ENCODE results near the gene GMCL1. TPM values are rescaled to one million over a fixed set of nuclear protein-coding genes. Genes with fewer than 3 reads are reported as not detected.

GMCL1 gene
- total RNA-seq, 1 donor from 2014 or later: 12.7 TPM

GRCh38 chr2:69797836-69798289, 31.6 kb upstream of the GMCL1 start:
- Mint-ChIP-seq H3K36me3 (ENCODE audit: low read depth, unreplicated experiment) (peaks cover 10% of the 10 kb centered on the region), H3K4me3 (ENCODE audit: unreplicated experiment) (peak overlapping the region; percentile 73), H3K9me3 (ENCODE audit: unreplicated experiment) (no peaks in the 10 kb centered on the region), H3K27ac (ENCODE audit: unreplicated experiment) (peak overlapping the region; percentile 100), H3K4me1 (ENCODE audit: low read depth, unreplicated experiment) (peaks cover 45% of the 10 kb centered on the region), H3K27me3 (ENCODE audit: low read depth, unreplicated experiment) (no peaks in the 10 kb centered on the region)
- TF ChIP-seq CTCF (IDR thresholded peaks at IDR 0.05; ENCODE audit: insufficient read depth, low read depth, low read length) (no peak), EZH2 (IDR thresholded peaks at IDR 0.05; ENCODE audit: insufficient read depth, low read length) (no peak)
- Histone ChIP-seq H3K36me3 (ENCODE audit: insufficient read depth, low read length) (no peaks in the 10 kb centered on the region), H3K27me3 (ENCODE audit: insufficient read depth, low read length) (no peaks in the 10 kb centered on the region), H2AFZ (ENCODE audit: low read depth, low read length) (no peak overlapping the region), H4K20me1 (ENCODE audit: insufficient read depth, low read length) (no peaks in the 10 kb centered on the region), H3K4me3 (ENCODE audit: insufficient read depth, low read depth, low read length) (peak overlapping the region; percentile 62), H3K9ac (ENCODE audit: low read length) (peak overlapping the region; percentile 85), H3K27ac (ENCODE audit: low read depth, low read length) (peak overlapping the region; percentile 89), H3K4me1 (ENCODE audit: insufficient read depth, low read length) (peaks cover 20% of the 10 kb centered on the region), H3K4me2 (ENCODE audit: low read length) (peak overlapping the region; percentile 90), H3K9me3 (ENCODE audit: insufficient read depth, low read depth, low read length) (no peaks in the 10 kb centered on the region), H3K79me2 (ENCODE audit: insufficient read depth, low read length) (no peaks in the 10 kb centered on the region)
- no peak for DNase-seq (ENCODE audit: low read depth)
- no peak for FAIRE-seq

GRCh38 chr2:69798290-69798908, 31.1 kb upstream of the GMCL1 start:
- FAIRE-seq: no peak
- Mint-ChIP-seq H3K27ac (ENCODE audit: unreplicated experiment) (peak overlapping the region; percentile 100), H3K36me3 (ENCODE audit: low read depth, unreplicated experiment) (peaks cover 14% of the 10 kb centered on the region), H3K4me3 (ENCODE audit: unreplicated experiment) (peak overlapping the region; percentile 73), H3K4me1 (ENCODE audit: low read depth, unreplicated experiment) (peaks cover 45% of the 10 kb centered on the region), H3K9me3 (ENCODE audit: unreplicated experiment) (no peaks in the 10 kb centered on the region), H3K27me3 (ENCODE audit: low read depth, unreplicated experiment) (no peaks in the 10 kb centered on the region)
- H2AFZ ChIP-seq (ENCODE audit: low read depth, low read length): peak overlapping the region; percentile 54
- peak overlapping the region; percentile 89 for H3K27ac ChIP-seq (ENCODE audit: low read depth, low read length)
- H3K79me2 ChIP-seq (ENCODE audit: insufficient read depth, low read length): no peaks in the 10 kb centered on the region
- H3K36me3 ChIP-seq (ENCODE audit: insufficient read depth, low read length): no peaks in the 10 kb centered on the region
- peak overlapping the region; percentile 62 for H3K4me3 ChIP-seq (ENCODE audit: insufficient read depth, low read depth, low read length)
- H3K4me1 ChIP-seq (ENCODE audit: insufficient read depth, low read length): peaks cover 20% of the 10 kb centered on the region
- TF ChIP-seq EZH2 (IDR thresholded peaks at IDR 0.05; ENCODE audit: insufficient read depth, low read length) (no peak), CTCF (IDR thresholded peaks at IDR 0.05; ENCODE audit: insufficient read depth, low read depth, low read length) (no peak)
- no peaks in the 10 kb centered on the region for H3K9me3 ChIP-seq (ENCODE audit: insufficient read depth, low read depth, low read length)
- peak; percentile 69 for DNase-seq (ENCODE audit: low read depth)
- H3K27me3 ChIP-seq (ENCODE audit: insufficient read depth, low read length): no peaks in the 10 kb centered on the region
- peak overlapping the region; percentile 90 for H3K4me2 ChIP-seq (ENCODE audit: low read length)
- H4K20me1 ChIP-seq (ENCODE audit: insufficient read depth, low read length): no peaks in the 10 kb centered on the region
- peak overlapping the region; percentile 85 for H3K9ac ChIP-seq (ENCODE audit: low read length)

- Mint-ChIP-seq H3K4me3 (ENCODE audit: unreplicated experiment) (peak overlapping the region; percentile 73), H3K27me3 (ENCODE audit: low read depth, unreplicated experiment) (no peaks in the 10 kb centered on the region), H3K27ac (ENCODE audit: unreplicated experiment) (peak overlapping the region; percentile 100), H3K36me3 (ENCODE audit: low read depth, unreplicated experiment) (peaks cover 15% of the 10 kb centered on the region), H3K4me1 (ENCODE audit: low read depth, unreplicated experiment) (peaks cover 43% of the 10 kb centered on the region), H3K9me3 (ENCODE audit: unreplicated experiment) (no peaks in the 10 kb centered on the region)
- H3K4me3 ChIP-seq (ENCODE audit: insufficient read depth, low read depth, low read length): peak overlapping the region; percentile 62
- peak; percentile 93 for DNase-seq (ENCODE audit: low read depth)
- no peaks in the 10 kb centered on the region for H3K79me2 ChIP-seq (ENCODE audit: insufficient read depth, low read length)
- no peaks in the 10 kb centered on the region for H4K20me1 ChIP-seq (ENCODE audit: insufficient read depth, low read length)
- no peak for FAIRE-seq
- H3K9me3 ChIP-seq (ENCODE audit: insufficient read depth, low read depth, low read length): no peaks in the 10 kb centered on the region
- H3K4me2 ChIP-seq (ENCODE audit: low read length): peak overlapping the region; percentile 90
- H2AFZ ChIP-seq (ENCODE audit: low read depth, low read length): peak overlapping the region; percentile 54
- H3K9ac ChIP-seq (ENCODE audit: low read length): peak overlapping the region; percentile 85
- H3K4me1 ChIP-seq (ENCODE audit: insufficient read depth, low read length): peaks cover 20% of the 10 kb centered on the region
- TF ChIP-seq CTCF (IDR thresholded peaks at IDR 0.05; ENCODE audit: insufficient read depth, low read depth, low read length): no peak
- TF ChIP-seq EZH2 (IDR thresholded peaks at IDR 0.05; ENCODE audit: insufficient read depth, low read length): no peak
- H3K36me3 ChIP-seq (ENCODE audit: insufficient read depth, low read length): no peaks in the 10 kb centered on the region
- no peaks in the 10 kb centered on the region for H3K27me3 ChIP-seq (ENCODE audit: insufficient read depth, low read length)
- peak overlapping the region; percentile 89 for H3K27ac ChIP-seq (ENCODE audit: low read depth, low read length)
Observed at GRCh38 chr2:69798909-69799526, 30.4 kb upstream of the GMCL1 start.

Measured in astrocyte (in vitro differentiated cells and primary cell).